Right lobe of liver (tissue), 4 donors: ENCODE results near the gene LRRC32.

ENCODE experiments used
- CTCF ChIP-seq, 4 donors: fragments of 200-600 bp in 3 of 4; fragments of 450-650 bp in 1 of 4; IDR thresholded peaks; one replicate each; pipeline versions ENCODE4 v1.5.1 to v1.8.0; 2016 to 2022; ENCODE audit warnings: antibody characterized with exemption in 4 of 4, mild to moderate bottlenecking in 2 of 4
- POLR2A ChIP-seq: fragments of 450-650 bp; IDR thresholded peaks from one replicate; pipeline ENCODE4 v1.6.1; 2017; ENCODE audit warnings: antibody characterized with exemption, mild to moderate bottlenecking
- donor health status: DM: no; HTN: no; CAD: no.
- donor health status: DM: no; HTN: no; CAD: no.
- donor health status: DM: no; HTN: yes; CAD: no.

GRCh38 chr11:76639621-76640020, 30.9 kb downstream of the LRRC32 start:
- TF ChIP-seq CTCF (IDR thresholded peaks at IDR 0.05) (no peak), POLR2A (no peak)
